Middle frontal gyrus (tissue), 1 donor: ENCODE results near the gene RADIL.

Experiments used
- DNase-seq: peaks from one replicate; pipeline ENCODE4 v3.0.0-alpha.2; 2015; ENCODE audit warnings: low spot score; ENCODE audit errors: extremely low spot score

Gene RADIL

DNA sequence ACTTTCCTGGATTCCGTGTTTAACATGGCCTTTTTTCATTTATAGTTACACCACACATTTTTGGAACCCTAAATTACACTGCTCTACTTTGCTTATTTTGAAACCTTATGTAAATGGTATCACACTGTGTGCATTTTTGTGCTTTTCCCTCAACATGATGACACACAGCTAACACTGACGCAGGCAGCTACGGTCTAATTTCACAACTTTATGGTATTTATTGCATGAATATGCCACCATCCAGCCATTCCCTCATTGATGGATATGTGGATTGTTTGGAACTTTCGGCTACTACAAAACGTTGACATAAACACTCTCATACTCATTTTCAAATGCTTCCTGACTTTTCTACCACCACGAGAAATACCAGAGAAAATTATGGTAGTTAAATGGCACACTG lies 28.6 kb downstream of the RADIL start:
- DNase-seq: no peak

DNA sequence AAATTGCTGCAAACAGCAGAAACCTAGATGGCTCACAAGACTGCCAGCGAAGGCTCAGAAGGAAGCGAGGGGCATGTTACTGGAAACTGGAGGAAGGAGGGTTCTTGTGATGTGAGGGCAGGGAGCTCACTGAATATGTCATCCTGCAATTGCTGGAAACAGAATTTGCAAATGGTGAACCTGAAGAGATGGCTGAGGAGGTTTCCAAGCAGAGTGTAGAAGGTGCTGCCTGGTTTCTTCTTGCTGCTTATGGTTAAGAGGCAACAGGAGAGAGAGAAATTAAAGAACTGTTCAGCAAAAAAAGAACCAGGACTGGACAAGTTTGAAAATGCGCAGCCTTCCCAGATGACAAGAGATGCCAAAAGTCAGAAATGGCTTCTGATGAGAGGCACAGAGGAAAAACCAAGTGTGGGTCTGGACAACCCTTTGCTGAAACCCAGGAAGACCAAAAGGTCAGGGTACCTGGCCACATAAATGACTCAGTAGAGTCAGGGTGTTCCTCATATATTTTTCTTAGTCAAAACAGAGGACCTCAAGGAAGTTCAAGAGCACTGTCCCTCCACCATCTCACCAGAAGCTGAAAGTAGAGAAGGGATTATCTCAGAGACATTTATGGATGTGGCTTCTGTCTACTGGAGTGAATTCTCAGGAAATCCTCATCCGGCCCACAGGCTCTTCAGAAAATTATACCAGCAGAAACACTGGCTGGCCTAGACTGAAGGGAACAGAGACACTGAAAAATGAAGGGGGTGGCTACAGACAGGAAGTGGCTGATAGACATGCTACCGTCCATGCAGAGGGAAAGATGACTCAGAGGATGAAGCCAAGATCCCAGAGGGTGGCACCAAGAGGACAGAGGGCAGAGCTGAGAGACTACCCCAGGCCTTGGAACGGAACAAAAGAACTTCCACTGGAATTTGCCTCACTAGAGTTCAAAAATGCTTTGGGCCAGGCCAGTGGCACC lies 31.8 kb downstream of the RADIL start:
- DNase-seq: no peak

DNA sequence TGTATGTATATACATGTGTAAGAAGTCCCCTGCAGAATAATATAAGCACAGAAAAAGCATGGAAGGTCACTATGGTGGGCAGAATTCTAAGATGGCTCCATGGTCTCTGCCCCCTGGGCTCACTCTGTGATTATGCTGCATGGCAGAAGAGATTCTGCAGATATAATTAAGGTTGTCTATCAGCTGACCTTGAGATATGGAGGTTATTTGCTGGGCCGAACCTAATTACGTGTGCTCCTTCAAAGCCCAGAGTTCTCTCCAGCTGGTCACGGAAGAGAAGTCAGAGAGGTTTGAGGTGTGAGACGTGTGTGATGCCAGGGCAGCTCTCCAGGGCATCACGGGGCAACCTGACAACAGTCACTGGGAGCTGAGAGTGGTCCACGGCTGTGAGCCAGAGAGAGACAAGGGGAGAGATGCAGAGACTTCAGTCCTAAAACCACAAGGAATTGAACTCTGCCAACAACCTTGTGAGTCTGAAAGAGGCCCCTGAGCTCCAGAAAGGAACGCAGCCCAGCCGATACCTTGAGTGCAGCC lies 33.2 kb downstream of the RADIL start:
- no peak for DNase-seq

DNA sequence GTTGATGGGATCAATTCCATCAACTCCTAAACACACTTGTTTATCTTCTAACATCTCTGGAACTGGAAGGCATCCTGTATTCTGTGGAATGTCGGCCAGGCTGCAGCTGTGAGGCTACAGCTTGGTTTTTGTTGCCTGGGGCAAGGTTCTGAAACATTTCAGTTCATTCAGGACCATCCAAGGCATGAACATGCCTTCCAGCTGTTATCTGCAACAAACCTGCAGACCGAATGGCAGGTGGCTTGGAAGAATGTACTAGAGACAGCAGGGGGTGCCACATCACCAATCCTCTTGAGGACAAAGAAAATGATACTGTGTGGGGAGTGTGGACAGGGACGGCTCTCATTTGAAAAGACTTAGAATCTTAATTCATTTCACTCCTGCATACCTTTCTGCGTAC lies 34.1 kb downstream of the RADIL start:
- DNase-seq: no peak

DNA sequence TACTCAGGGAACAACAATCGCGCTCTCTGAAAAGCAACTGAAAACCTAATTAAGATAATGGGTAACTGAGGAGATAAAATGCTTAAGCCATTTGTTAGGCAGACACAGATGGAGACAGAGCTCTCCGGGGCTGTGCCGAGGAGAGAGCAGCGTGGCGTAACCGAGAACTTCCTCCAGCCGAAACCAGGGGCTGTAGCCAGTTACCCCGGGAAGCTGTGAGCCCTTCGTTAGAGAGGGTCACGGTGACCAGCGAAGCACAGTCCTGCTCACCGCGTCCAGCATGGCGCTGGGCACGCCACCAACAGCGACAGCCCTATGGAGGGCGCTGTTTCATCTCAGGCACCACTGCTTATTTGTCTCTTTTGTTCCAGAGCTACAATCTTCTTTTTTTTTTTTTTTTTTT lies 37.8 kb downstream of the RADIL start:
- DNase-seq: no peak

DNA sequence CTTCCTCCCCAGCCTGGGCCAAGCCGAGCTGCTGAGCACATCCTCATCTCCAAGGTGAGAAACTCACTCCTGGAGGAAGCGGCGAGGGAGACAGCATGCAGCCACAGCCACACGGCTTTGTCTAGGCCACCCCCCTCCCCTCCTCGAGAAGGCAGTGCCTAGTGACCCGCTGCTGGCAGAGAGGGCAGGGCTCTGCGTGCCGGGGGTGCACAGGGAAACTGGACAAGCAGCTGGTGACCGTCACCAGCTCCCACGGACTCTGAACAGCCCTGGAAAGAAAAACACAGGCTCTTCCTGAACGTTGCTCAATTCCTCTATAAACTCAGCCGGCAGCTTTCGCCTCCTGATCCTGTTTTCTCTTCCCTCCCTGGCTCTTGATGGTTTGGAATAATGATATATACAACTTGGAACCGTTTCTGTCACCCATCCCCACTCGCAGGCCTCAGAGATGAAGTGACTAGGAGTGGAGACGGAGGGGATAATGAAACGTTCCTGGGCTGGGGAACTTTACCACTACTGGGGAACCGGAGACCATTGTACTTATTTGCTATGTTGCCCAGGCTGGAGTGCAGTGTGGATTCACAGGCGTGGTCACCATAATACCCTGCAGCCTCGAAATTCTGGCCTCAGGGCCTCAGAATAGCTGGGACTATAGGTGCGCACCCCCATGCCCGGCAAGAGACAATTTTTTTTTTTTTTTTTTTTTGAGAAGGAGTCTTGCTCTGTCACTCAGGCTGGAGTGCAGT lies 41.0 kb downstream of the RADIL start:
- no peak for DNase-seq

DNA sequence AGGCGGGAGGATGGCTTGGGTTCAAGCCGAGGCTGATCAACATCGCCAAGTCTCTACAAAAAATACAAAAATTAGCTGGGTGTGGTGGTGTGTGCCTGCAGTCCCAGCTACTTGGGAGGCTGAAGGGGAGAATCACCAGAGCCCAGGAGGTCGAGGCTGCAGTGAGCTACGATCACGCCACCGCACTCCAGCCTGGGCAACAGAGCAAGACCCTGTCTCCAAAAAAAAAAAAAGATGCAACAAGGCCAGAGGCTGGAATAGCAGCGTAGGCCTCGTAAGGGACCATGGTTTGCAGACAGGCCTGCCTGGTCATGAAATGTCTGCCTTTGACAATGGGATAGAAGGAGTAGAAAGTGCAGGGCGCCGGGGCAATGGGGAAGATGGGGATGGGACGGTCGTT lies 41.7 kb downstream of the RADIL start:
- no peak for DNase-seq

DNA sequence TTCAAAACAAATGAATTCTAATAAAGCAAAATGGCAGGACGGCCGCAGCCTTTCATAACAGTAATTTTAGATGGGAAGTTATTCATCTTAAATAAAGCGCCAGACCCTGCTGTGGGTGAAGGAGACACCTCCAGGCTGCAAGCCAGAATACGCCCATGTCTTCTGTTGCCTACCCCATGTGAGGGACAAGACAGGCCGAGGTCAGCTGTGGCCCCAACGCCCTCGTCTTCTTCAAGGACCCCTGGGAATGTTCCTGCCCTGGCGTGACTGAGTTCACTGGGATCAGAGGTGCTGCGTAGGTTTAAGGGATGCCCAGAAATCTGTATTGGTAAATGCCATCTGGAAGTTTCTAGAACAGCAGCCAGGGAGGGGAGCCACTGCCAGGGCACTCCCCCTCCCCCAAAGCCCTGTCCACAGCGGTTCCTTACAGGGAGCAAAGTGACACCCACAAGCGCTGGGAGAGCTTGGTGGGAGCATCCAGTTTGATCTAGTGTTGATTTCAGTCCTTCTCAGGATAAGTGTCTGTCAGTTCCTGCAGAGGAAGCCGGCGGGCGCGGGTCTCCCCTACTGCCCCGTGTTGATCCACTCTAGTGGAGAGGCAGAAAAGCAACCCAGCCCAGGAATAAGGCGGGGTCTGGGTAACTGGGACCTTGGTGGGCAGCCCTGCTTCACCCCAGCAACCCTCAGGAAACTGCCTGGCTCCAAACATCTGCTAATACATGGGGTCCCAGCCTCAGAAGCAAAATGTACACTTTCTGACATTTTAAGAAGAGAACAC lies 42.3 kb downstream of the RADIL start:
- DNase-seq: no peak

DNA sequence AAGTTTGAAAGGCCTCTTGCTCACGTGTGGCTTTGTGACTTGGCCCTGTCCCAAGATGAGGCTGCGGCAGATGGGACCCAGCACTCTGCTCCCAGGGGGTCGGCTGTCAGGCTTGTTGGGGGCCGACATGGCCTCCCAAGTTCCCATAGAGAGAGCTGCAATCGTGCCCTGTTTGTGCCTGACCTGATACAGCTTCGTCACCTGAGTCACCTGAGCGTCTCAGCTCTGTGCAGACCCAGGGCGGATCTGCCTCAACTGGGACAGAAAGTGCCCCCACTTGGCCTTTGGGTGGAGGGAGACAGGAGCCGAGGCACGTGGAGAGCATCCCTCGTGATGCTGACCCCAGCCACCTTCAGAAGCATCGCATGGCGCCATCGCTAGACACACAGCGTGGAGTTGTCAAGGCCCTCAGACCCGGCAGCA lies 43.4 kb downstream of the RADIL start:
- no peak for DNase-seq

DNA sequence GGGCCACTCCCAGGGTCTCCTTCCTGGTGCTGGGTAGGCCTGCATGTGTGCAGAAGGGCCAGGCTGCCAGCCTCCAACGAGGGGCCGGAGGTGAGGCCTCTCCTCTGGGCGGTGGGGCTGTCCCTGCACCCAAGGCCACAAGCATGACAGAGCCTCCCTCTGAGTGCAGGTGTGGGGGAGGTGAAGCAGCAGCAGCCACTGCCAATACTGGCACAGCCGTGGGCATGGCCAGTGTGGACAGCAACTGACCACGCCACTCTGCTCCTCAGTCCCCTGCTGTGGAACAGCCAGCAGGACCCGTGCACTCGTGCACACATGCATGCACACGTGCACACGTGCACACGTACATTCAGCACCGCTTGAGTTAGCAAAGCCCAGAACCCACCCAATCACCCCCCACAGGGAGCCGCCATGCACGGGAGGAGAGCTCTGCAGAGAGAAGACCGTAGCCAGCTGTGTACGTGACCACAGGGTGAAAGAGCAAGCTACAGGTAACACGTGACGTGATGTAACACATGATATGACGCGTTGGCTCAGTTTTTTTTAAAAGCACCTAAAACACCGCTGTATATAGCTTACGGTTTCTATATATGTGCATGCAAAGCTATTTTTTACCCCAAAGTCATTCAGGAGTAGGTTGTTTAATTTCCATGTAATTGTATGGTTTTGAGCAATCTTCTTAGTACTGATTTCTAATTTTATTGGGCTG lies 44.7 kb downstream of the RADIL start:
- DNase-seq: no peak

DNA sequence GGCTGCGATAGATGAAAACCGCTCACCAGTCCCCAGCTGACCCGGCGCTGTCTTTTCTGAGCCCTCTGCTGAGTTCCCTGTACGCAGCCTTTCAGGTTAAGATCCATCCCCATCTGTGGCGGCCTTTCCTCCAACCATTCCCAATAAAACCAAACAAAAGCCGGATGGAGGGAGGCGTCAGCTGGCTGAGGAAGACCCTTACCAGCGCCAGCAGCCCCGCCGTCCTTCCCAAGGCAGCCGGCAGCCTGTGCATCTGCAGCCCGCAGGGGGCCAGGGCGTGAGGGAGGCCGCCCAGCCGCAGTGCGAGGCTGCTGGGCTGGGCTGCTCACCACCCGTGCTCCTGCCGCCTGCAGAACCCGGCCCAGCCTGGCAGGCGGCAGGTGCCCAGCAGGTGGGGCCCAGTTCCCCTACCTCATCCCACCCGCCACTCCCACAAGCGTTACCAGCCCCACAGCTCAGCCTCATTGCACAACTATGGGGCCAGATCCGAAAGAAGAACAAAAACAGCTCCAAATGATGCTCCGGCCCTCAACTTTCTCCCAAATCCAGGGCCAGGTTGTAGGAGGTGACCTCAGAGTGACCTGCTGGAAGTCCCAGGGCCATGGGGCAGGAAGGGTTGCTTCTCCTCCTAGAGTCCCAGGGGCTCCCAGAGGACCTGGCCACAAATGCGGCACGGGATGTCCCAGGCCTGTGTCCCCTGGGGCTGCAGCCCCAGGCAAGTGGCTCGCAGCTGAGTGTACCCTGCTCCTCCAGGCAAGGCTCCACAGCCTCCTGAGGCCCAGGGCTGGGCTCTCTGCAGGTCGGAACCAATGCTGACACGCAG lies 45.5 kb downstream of the RADIL start:
- DNase-seq: no peak

DNA sequence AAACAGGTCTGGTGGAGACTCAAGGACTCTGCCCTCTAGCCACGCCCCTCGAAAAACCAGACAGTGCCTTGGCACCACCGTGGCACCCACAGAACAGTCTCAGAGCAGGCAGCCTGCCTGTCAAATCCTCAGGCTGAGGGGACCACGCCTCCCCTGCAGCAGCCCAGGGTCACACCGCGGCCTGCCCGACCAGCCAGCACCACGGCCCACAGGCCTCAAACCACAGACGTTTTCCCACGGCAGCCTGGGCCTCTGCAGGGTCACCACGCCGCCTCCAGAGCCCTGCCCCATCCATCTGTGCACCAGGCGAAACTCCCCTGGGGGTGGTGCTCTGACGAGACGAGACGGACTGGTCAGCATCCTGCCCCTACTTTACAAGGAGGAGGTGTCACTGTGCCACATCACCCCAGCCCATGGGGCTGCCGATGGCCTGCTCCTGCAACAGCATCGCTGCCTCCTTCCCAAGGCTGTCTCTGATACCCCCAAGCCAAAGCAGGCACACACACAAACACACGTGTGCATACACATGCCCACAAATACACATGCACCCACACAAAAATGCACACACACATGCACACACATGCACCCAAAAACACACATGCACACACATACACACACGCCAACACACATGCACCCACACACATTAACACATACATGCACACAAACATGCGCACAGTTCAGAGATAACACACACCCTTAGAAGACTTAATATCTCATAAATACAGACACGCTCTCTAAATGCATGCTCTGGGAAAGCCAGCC lies 46.3 kb downstream of the RADIL start:
- DNase-seq: no peak

DNA sequence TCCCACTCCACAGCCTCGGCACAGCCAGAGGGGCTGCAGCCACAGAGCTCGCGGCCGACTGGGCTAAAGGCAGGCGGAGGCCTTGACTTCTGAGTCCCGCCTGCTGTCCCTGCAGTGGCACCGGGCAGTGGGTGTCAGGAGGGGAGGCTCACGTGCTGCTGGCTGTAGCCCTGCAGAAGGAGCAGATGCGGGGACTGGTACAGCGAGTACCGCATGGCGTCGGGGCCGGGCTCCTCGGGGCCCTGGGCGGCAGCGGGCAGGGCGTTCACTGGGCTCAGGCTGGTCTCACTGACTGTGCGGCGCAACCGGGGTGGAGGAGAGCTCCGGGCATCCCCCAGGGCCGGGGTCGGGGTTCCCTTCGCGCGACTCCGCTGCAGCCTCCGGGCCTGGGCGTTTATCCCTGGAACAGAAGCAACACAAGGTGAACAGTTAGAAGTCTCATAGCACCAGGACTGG lies 47.3 kb downstream of the RADIL start:
- no peak for DNase-seq

DNA sequence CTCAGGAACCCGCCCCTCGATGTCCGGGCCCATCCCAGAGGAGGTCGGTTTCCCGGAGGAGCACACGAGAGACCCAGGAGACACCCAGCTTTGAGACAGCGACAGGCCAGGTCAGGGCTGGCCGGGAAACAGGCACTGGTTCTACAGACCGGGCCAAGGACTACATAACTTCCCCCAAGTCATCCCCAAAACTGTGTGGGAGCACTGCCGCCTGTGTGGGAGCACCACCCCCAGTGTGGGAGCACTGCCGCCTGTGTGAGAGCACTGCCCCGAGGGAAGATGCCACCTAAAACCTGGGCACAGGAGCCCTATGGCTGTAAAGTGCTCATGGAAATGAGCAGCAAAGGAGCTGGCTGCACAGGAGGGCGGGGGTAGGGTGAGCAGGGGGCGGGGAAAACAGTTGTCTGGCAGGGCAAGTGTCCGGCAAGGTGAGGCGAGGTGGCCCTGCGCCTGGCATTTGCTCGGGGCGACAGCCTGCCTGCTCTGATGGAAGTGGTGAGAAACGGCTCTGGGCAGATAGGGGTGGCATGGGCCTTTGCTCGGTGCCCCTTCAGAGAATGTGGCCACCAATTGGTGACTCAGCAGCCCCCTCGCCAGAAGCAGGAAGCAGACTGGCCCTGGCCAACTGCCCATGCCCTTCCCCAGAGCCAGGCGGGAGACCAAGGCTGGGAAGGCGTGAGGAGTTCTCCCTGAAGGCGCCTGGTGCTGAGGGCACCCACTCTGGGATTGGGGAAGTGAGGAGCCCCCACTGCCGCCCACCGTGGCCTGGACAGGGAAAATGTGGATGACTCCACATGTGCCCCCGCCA lies 47.9 kb downstream of the RADIL start:
- no peak for DNase-seq

DNA sequence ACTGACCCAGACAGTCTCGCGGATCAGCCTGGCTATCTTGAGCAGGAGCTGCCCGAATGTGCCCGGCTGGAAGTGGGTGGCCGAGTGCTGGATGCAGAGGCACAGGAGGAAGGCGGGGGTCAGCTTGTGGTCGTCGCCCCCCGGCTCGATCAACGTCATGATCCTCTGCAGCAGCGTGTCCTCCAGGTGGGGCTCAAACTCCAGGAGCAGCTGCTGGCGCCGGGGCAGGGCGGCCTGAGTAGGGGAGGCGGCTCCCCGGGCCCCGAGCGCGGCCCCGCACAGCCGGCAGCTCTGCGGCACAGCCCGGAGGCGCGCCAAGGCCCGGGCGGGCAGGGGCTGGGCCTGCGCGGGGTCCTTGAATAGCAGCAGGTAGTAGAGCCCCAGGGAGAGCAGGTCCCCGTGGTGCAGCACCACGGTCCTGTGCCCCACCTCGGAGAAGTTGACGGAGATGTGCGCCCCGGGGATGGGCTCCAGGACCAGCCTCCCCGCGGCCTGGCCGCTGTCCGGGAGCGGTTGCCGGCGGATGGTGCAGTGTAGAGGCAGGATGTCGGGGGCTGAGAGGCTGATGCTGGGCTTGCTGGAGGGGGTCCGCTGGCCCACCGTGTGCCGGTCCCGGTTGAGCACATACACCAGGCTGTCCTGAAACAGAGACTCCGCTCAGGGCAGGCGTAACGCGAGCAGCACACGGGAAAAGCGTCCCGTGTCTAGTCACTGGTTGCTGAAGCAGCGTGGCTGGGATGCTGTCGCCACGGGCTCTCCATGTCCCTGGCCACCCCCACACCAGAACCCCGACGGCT lies 48.7 kb downstream of the RADIL start:
- no peak for DNase-seq

DNA sequence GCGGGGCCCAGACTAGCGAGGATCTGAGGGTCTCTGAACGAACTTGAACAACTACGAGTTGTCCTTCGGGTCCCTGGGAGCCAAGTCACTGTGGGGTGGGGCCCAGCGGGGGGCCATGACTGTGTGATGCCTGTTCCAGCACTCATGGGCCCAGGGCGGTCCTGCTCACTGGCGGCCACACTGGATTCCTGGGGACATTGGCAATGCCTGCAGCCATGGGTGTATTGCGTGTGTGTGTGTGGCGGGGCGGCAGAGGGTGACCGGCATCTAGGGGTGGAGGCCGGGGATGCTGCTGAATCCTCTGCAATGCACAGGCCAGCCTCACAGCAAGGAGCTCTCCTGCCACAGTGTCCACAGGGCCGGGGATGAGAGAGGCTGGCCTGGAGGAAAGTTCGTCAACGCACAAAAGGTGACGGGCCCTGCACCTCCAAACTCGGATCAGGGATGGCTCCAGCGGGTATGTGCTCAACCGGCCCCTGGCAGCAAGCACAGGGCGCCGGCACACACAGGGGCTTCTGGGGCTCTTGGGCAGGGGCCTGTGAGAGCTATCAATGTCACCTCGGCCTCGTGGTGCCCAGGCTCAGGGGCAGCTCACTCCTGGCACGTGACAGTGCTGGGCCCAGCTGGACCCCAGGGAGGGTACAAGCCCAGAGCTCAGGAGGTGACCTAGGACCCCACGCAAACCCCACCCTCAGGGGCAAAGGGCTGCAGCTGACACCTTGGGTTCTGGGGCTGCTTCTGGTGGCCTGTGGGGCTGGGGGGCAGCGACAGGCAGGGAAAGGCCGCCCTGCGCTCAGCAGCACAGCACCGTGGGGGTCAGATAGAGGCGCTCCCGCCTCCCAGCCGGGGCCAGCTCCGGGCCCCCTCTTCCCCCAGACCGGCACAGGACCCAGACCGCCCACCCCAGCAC lies 49.6 kb downstream of the RADIL start:
- no peak for DNase-seq
